HepG2 (cell line): ENCODE measurements around the gene RPA1. TPM values are rescaled to one million over a fixed set of nuclear protein-coding genes. Genes with fewer than 3 reads are reported as not detected.

Experiments used
- ARNT2 ChIP-seq: sonication (generic); formaldehyde crosslinking; IDR thresholded peaks from 2 replicates; pipeline ENCODE4 v1.8.0; 2022; ENCODE audit warnings: mild to moderate bottlenecking, low read depth, missing genetic modification reagents, moderate library complexity
- FLYWCH1 ChIP-seq: sonication (generic); formaldehyde crosslinking; IDR thresholded peaks from 2 replicates; pipeline ENCODE4 v1.8.1; 2023; ENCODE audit warnings: mild to moderate bottlenecking, missing genetic modification reagents
- KDM4B ChIP-seq: sonication (generic); formaldehyde crosslinking; IDR thresholded peaks from 2 replicates; pipeline ENCODE4 v1.4.0; 2020; ENCODE audit warnings: missing genetic modification reagents
- KLF9 ChIP-seq: IDR thresholded peaks from 2 replicates; pipeline ENCODE4 v1.6.1; 2016; ENCODE audit warnings: low read depth
- NAIF1 ChIP-seq: sonication (generic); formaldehyde crosslinking; IDR thresholded peaks from 2 replicates; pipeline ENCODE4 v1.5.0; 2020; ENCODE audit warnings: mild to moderate bottlenecking, missing genetic modification reagents, borderline replicate concordance
- REL ChIP-seq: sonication (generic); formaldehyde crosslinking; conservative IDR thresholded peaks from 2 replicates; pipeline ENCODE4 v1.8.0; 2022; ENCODE audit warnings: mild to moderate bottlenecking, missing genetic modification reagents, moderate library complexity
- WIZ ChIP-seq: sonication (generic); formaldehyde crosslinking; IDR thresholded peaks from 2 replicates; pipeline ENCODE4 v1.5.1; 2020; ENCODE audit warnings: mild to moderate bottlenecking, missing genetic modification reagents
- ZBTB20 ChIP-seq: sonication (generic); formaldehyde crosslinking; IDR thresholded peaks from 2 replicates; pipeline ENCODE4 v1.8.1; 2023; ENCODE audit warnings: missing genetic modification reagents, low read depth, mild to moderate bottlenecking, borderline replicate concordance
- ZNF124 ChIP-seq: sonication (generic); formaldehyde crosslinking; IDR thresholded peaks from 2 replicates; pipeline ENCODE4 v1.4.0; 2020; ENCODE audit warnings: missing genetic modification reagents
- ZNF317 ChIP-seq: sonication (generic); formaldehyde crosslinking; IDR thresholded peaks from 2 replicates; pipeline ENCODE4 v1.5.0; 2020; ENCODE audit warnings: mild to moderate bottlenecking, missing genetic modification reagents
- polyA plus RNA-seq, 8 experiments: library from polyadenylated mRNA; depleted of rRNA in 3 of 8; stranded (reverse) in 7 of 8; unstranded in 1 of 8; fragments of >200 nt; fragmentation: Illumina TruSeq in 4 of 8; extraction: Trizol in 4 of 8; gene quantifications; 2 replicates each; pipeline versions ENCODE4 v1.2.1 to v1.2.3, GENCODE V29; 2011 to 2016; ENCODE audit warnings: low read depth in 4 of 8, missing spikeins in 1 of 8, mixed read lengths in 1 of 8; ENCODE audit not compliant: insufficient read depth in 1 of 8
- total RNA-seq, 5 experiments: library from RNA; depleted of rRNA; stranded (reverse); fragments of >200 nt; fragmentation: Illumina TruSeq; extraction: Trizol; gene quantifications; 2 replicates each; pipeline ENCODE4 v1.2.3, GENCODE V29; 2016; ENCODE audit warnings: low read depth in 1 of 5
- TF ChIP-seq, protein P1 (sequence below): sonication (generic); formaldehyde crosslinking; IDR thresholded peaks from 2 replicates; pipeline ENCODE4 v1.4.0; 2020; ENCODE audit warnings: missing genetic modification reagents, mild to moderate bottlenecking, borderline replicate concordance
- TF ChIP-seq, protein P2 (sequence below): sonication (generic); formaldehyde crosslinking; IDR thresholded peaks from 2 replicates; pipeline ENCODE4 v1.5.1; 2020; ENCODE audit warnings: missing genetic modification reagents, mild to moderate bottlenecking, borderline replicate concordance
- TF ChIP-seq, protein P3 (sequence below): IDR thresholded peaks from 2 replicates; pipeline ENCODE4 v1.6.1; 2016
- TF ChIP-seq, protein P4 (sequence below): sonication (generic); formaldehyde crosslinking; IDR thresholded peaks from 2 replicates; pipeline ENCODE4 v1.4.0; 2020; ENCODE audit warnings: missing genetic modification reagents
- TF ChIP-seq, protein P5 (sequence below): sonication (generic); formaldehyde crosslinking; IDR thresholded peaks from 2 replicates; pipeline ENCODE4 v1.4.0; 2020; ENCODE audit warnings: mild to moderate bottlenecking, missing genetic modification reagents
- TF ChIP-seq, protein P6 (sequence below): fragments of 450-650 bp; IDR thresholded peaks from 2 replicates; pipeline ENCODE4 v1.6.1; 2017; ENCODE audit warnings: mild to moderate bottlenecking
- TF ChIP-seq, protein P7 (sequence below): sonication (generic); formaldehyde crosslinking; IDR thresholded peaks from 2 replicates; pipeline ENCODE4 v1.4.0; 2020; ENCODE audit warnings: missing genetic modification reagents
- TF ChIP-seq, protein P8 (sequence below): IDR thresholded peaks from 2 replicates; pipeline ENCODE4 v1.6.1; 2012; ENCODE audit warnings: low read depth, low read length, improper control_type of control experiment

RPA1 gene
- total and polyA plus RNA-seq, 2 of the 13 experiments (the other 11 are each of a cell fraction or from before 2014, with no cell fraction given), result 13.9 to 37.6 TPM

DNA sequence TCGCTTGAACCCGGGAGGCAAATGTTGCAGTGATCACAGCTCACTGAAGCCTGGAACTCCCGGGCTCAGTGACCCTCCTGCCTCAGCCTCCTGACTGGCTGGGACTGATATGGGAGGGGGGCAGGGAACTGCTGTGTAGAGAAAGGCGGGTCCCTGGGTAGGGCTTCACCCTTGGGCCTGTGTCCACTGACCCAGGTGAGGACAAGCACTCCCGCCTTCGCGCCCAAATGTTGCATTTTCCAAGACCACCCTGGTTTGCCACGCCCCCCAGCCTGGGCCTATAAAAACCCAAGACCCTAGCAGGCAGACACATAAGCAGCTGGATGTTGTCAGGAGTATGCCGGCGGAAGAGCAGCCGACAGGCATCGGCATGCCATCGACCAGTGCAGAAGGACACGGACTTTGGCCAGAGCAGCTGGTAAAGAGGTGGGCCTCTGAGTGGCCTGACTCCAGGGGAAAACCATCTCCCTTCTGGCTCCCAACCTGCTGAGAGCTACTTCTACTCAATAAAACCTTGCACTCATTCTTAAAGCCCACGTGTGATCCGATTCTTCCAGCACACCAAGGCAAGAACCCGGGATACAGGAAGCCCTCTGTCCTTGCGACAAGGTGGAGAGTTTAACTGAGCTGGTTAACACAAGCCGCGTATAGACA lies 19.2 kb upstream of the RPA1 start (continued):
- TF ChIP-seq, protein P1, sequence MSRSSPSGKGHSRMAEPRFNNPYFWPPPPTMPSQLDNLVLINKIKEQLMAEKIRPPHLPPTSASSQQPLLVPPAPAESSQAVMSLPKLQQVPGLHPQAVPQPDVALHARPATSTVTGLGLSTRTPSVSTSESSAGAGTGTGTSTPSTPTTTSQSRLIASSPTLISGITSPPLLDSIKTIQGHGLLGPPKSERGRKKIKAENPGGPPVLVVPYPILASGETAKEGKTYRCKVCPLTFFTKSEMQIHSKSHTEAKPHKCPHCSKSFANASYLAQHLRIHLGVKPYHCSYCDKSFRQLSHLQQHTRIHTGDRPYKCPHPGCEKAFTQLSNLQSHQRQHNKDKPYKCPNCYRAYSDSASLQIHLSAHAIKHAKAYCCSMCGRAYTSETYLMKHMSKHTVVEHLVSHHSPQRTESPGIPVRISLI, result peak; percentile 47; the same call in 1 of the 2 replicates
- TF ChIP-seq, protein P2, sequence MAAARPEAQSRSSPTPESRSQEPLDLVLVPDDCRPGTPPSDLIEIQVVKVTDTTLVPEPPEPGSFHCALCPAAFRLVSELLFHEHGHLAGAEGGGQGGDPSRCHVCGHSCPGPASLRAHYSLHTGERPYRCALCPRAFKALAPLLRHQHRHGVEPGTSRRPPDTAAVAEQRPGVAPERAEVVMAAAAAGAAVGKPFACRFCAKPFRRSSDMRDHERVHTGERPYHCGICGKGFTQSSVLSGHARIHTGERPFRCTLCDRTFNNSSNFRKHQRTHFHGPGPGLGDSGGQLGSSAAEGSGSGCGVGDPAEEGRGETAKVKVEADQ (CRISPR knock-in tag), result no peak
- 0 out of 2 replicates have a peak, but pooled peaks have one; percentile 43 for TF ChIP-seq KDM4B (CRISPR knock-in tag)
- TF ChIP-seq ZNF124 (CRISPR knock-in tag), result no peak
- TF ChIP-seq, protein P3, sequence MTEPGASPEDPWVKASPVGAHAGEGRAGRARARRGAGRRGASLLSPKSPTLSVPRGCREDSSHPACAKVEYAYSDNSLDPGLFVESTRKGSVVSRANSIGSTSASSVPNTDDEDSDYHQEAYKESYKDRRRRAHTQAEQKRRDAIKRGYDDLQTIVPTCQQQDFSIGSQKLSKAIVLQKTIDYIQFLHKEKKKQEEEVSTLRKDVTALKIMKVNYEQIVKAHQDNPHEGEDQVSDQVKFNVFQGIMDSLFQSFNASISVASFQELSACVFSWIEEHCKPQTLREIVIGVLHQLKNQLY (CRISPR knock-in tag), result peak; percentile 84
- no peak for TF ChIP-seq FLYWCH1
- TF ChIP-seq, protein P4, sequence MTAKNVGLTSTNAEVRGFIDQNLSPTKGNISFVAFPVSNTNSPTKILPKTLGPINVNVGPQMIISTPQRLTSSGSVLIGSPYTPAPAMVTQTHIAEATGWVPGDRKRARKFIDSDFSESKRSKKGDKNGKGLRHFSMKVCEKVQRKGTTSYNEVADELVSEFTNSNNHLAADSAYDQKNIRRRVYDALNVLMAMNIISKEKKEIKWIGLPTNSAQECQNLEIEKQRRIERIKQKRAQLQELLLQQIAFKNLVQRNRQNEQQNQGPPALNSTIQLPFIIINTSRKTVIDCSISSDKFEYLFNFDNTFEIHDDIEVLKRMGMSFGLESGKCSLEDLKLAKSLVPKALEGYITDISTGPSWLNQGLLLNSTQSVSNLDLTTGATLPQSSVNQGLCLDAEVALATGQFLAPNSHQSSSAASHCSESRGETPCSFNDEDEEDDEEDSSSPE (CRISPR knock-in tag), result no peak
- no peak for TF ChIP-seq REL (CRISPR knock-in tag)
- TF ChIP-seq, protein P5, sequence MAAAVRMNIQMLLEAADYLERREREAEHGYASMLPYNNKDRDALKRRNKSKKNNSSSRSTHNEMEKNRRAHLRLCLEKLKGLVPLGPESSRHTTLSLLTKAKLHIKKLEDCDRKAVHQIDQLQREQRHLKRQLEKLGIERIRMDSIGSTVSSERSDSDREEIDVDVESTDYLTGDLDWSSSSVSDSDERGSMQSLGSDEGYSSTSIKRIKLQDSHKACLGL (CRISPR knock-in tag), result no peak
- no peak for TF ChIP-seq WIZ (CRISPR knock-in tag)
- no peak for TF ChIP-seq ARNT2
- no peak for TF ChIP-seq NAIF1 (CRISPR knock-in tag)
- TF ChIP-seq, protein P6, sequence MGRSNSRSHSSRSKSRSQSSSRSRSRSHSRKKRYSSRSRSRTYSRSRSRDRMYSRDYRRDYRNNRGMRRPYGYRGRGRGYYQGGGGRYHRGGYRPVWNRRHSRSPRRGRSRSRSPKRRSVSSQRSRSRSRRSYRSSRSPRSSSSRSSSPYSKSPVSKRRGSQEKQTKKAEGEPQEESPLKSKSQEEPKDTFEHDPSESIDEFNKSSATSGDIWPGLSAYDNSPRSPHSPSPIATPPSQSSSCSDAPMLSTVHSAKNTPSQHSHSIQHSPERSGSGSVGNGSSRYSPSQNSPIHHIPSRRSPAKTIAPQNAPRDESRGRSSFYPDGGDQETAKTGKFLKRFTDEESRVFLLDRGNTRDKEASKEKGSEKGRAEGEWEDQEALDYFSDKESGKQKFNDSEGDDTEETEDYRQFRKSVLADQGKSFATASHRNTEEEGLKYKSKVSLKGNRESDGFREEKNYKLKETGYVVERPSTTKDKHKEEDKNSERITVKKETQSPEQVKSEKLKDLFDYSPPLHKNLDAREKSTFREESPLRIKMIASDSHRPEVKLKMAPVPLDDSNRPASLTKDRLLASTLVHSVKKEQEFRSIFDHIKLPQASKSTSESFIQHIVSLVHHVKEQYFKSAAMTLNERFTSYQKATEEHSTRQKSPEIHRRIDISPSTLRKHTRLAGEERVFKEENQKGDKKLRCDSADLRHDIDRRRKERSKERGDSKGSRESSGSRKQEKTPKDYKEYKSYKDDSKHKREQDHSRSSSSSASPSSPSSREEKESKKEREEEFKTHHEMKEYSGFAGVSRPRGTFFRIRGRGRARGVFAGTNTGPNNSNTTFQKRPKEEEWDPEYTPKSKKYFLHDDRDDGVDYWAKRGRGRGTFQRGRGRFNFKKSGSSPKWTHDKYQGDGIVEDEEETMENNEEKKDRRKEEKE, result no peak
- TF ChIP-seq, protein P7, sequence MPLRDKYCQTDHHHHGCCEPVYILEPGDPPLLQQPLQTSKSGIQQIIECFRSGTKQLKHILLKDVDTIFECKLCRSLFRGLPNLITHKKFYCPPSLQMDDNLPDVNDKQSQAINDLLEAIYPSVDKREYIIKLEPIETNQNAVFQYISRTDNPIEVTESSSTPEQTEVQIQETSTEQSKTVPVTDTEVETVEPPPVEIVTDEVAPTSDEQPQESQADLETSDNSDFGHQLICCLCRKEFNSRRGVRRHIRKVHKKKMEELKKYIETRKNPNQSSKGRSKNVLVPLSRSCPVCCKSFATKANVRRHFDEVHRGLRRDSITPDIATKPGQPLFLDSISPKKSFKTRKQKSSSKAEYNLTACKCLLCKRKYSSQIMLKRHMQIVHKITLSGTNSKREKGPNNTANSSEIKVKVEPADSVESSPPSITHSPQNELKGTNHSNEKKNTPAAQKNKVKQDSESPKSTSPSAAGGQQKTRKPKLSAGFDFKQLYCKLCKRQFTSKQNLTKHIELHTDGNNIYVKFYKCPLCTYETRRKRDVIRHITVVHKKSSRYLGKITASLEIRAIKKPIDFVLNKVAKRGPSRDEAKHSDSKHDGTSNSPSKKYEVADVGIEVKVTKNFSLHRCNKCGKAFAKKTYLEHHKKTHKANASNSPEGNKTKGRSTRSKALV (CRISPR knock-in tag), result no peak
- no peak; the same call in 1 of the 2 replicates for TF ChIP-seq ZBTB20 (CRISPR knock-in tag)
- TF ChIP-seq, protein P8, sequence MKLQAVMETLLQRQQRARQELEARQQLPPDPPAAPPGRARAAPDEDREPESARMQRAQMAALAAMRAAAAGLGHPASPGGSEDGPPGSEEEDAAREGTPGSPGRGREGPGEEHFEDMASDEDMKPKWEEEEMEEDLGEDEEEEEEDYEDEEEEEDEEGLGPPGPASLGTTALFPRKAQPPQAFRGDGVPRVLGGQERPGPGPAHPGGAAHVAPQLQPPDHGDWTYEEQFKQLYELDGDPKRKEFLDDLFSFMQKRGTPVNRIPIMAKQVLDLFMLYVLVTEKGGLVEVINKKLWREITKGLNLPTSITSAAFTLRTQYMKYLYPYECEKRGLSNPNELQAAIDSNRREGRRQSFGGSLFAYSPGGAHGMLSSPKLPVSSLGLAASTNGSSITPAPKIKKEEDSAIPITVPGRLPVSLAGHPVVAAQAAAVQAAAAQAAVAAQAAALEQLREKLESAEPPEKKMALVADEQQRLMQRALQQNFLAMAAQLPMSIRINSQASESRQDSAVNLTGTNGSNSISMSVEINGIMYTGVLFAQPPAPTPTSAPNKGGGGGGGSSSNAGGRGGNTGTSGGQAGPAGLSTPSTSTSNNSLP, result peak; percentile 35; the same call in 1 of the 2 replicates
- peak; percentile 95 for TF ChIP-seq ZNF317 (CRISPR knock-in tag)
- TF ChIP-seq KLF9 (CRISPR knock-in tag), result 0 out of 2 replicates have a peak, but pooled peaks have one; percentile 43
